Fibroblast of mammary gland (primary cell): ENCODE measurements around the gene RPLP2.
A peak's percentile ranks its signal among the peaks of the same experiment; 100 is the strongest.

Experiments
- DNase-seq: peaks from one replicate; pipeline ENCODE4 v3.0.0-alpha.2; 2010; ENCODE audit warnings: low read depth
- H3K4me3 ChIP-seq: 2 replicates; pipeline ENCODE4 v1.5.1; 2011; ENCODE audit warnings: low read depth, mild to moderate bottlenecking, low read length, moderate library complexity; ENCODE audit not compliant: control insufficient read depth
- TF ChIP-seq, protein P1 (sequence below): conservative IDR thresholded peaks from 2 replicates; pipeline ENCODE4 v1.5.1; 2011; ENCODE audit warnings: low read depth, low read length, inconsistent platforms; ENCODE audit not compliant: control insufficient read depth, insufficient read depth

The RPLP2 gene

DNA sequence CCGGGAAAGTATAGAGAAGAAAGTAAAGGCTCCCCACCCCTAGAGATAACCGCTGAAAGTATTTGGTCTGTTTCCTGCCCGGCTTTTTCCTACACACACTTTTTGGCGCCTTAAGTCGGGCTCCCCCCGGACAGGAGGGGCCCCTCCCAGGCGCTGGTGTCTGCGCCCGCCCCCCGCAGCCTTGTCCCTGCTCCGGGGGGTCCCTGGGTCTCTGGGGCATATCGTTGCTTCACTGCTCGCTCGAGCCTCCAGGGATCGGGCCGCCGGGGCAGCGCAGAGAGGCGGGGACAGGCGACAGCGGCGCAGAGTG is 17.0 kb downstream of the RPLP2 start:
- TF ChIP-seq, protein P1, sequence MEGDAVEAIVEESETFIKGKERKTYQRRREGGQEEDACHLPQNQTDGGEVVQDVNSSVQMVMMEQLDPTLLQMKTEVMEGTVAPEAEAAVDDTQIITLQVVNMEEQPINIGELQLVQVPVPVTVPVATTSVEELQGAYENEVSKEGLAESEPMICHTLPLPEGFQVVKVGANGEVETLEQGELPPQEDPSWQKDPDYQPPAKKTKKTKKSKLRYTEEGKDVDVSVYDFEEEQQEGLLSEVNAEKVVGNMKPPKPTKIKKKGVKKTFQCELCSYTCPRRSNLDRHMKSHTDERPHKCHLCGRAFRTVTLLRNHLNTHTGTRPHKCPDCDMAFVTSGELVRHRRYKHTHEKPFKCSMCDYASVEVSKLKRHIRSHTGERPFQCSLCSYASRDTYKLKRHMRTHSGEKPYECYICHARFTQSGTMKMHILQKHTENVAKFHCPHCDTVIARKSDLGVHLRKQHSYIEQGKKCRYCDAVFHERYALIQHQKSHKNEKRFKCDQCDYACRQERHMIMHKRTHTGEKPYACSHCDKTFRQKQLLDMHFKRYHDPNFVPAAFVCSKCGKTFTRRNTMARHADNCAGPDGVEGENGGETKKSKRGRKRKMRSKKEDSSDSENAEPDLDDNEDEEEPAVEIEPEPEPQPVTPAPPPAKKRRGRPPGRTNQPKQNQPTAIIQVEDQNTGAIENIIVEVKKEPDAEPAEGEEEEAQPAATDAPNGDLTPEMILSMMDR, result no peak
- no peak for DNase-seq
- no peak overlapping the region for H3K4me3 ChIP-seq

DNA sequence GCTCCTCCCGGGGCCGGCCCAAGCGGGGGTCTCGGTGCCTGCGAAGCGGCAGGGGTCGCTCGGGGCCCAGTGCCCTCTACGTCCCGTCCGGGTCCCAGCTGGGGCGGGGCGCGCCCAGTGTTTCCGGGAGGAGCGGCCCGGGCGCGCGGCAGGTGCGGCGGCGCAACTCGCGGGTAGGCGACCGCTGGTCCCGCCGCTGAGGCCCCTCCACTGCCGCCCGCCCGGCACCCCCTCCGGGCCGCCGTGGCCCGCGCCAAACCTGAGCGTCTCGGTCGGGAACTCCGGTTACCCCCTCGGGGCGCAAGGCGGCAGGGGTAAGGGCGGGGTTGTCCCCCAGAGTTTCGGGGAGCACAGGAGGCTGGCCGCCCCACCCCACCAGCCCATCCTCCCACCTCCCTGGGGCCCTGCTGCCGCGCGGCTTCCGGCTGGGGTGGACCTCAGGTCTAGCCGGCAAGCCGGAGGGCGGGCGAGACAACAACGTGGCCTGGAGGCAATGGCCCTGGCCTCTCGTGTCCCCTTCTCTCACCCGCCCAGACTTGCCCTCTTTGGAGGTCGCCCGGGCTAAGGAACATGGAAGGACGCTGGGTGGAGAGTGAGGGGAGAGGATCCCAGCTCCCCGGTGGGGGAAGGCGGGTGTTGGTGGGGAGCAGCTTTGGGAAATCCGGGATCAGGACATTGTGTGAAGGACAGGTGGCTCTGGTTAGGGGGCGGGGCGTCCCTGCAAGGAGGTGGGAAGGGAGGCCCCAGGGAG is 17.6 kb downstream of the RPLP2 start:
- TF ChIP-seq, protein P1, result no peak
- no peak for DNase-seq
- H3K4me3 ChIP-seq, result no peak overlapping the region

DNA sequence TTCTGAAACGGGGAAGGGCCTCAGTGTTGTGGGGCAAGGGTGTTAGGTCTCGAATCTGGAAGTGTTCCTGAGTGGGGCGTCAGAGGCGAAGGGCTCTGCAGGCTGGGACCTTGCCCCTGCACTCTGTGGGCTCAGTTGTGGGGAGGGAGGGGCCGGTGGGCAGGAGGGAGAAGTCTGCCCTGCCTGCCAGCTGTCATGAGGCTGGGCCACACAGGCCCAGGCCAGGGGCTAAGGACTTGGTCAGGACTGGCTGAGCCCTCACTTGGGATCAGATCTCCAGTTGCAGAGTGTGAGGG is 18.1 kb downstream of the RPLP2 start, which contains the start of gene CRACR2B:
CRACR2B (plus strand) TSS at position 23 of the 296 bp plus-strand sequence. CDS start 689 bp downstream, outside the sequence.
- TF ChIP-seq, protein P1, result no peak
- H3K4me3 ChIP-seq, result no peak within 1 kb of the TSS
- DNase-seq, result no peak

DNA sequence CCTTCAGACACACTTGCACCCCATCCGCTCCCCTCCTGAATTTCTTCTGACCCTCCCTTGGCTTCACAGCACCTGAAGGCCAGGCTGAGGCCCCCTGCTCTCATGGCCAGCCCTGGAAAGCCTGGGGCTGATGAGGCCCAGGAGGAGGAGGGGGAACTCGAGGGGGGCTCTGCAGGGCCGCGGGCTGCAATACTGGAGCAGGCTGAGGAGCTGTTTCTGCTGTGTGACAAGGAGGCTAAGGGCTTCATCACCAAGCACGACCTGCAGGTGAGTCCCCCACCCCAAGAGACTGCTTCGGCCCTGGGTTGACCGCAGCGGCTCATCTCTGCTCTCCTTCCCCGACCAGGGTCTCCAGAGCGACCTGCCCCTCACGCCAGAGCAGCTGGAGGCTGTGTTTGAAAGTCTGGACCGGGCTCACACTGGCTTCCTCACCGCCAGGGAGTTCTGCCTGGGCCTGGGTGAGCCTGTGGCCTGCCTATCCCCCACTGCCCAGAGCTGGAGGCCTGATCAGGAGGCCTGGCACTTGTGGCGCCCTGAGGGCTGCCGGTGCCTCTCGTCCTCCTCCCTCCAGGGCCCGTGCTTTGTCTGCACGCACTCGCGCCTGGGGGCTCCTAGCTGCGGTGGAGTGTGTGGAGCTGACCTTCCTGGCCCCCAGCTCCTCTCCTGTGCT is 18.9 kb downstream of the RPLP2 start:
- TF ChIP-seq, protein P1, result no peak
- DNase-seq, result no peak
- no peak overlapping the region for H3K4me3 ChIP-seq

DNA sequence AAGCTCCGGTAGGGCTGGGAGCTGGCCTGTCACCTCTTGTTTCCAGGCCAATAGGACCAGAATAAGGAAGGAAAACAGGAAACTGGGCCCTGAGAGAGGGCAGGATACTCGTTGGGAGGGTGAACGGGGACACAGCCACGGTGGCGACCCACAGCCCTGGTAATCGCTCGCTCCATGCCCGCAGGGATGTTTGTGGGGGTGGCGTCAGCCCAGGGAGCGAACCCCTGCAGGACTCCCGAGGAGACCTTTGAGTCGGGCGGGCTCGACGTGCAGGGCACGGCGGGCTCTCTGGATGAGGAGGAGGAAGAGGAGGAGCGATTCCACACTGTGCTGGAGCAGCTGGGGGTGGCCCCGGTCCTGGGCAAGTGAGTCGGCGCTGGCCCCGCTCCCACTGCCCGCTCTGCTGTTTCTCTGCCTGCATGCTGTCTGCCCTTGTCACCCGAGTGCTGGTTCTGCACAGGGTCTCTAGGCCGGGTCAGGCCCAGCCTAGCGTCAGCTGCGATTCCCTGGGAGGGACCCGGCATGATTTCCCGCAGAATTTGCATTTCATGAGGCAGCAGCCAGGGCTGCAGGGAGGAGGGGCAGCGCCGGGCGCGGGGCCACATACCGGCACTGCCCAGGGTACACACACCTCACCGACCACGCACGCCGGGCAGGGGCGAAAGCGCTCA is 19.5 kb downstream of the RPLP2 start:
- DNase-seq, result no peak
- H3K4me3 ChIP-seq, result no peak overlapping the region
- TF ChIP-seq, protein P1, result no peak

DNA sequence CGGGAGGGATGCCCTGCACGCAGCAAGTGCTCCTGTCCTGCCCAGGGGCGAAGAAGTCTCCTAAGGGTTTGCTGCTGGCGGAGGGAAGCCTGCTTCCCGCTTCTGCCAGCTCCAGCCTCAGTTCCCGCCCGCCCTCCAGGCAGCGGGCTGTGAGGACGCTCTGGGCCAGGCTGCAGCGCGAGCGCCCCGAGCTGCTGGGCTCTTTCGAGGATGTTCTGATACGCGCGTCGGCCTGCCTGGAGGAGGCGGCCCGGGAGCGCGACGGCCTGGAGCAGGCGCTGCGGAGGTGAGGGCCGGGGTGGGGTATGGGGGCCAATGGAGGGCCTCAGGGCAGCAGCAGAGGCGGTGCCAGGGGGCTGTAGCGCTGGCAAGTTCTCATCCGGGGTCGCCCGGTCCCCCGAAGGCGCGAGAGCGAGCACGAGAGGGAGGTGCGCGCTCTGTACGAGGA is 20.1 kb downstream of the RPLP2 start:
- peak overlapping the region; percentile 16 for H3K4me3 ChIP-seq
- no peak for DNase-seq
- TF ChIP-seq, protein P1, result no peak
